Measurements from ENCODE around the gene FGF8.

FGF8 gene

GRCh38 chr10:101741938-101742337, 34.0 kb downstream of the FGF8 start:
- DNase-seq (ENCODE audit: low read depth in 1 of 2, low spot score in 1 of 2) = no peak

DNA sequence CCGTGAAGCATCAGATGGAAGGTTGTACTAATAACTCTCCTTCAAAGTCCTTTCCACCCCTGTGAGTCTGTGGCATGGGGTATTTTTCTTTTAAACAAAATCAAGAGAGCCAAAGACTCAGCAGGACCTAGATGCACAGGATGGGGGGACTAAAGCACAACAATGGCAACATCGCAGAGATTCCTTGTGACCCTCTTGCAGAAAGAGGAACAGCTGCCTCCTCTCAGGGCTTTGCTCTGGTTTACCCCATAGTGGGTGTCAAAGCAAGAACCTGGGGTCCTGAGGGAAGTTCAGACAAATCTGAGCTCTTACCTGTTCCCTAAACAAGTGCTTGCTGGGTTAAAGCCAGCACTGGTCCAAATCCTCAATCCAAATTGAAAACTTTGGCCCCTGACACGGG, 39.2 kb downstream of the FGF8 start:
- DNase-seq (ENCODE audit: low read depth in 1 of 2, low spot score in 1 of 2) = no peak

GRCh38 chr10:101732096-101732495, 43.8 kb downstream of the FGF8 start:
- DNase-seq (ENCODE audit: low read depth in 1 of 2, low spot score in 1 of 2) = no peak

- DNase-seq (ENCODE audit: low read depth in 1 of 2, low spot score in 1 of 2) = no peak
These were observed 49.9 kb downstream of the FGF8 start for GRCh38 chr10:101726115-101726387.

DNA sequence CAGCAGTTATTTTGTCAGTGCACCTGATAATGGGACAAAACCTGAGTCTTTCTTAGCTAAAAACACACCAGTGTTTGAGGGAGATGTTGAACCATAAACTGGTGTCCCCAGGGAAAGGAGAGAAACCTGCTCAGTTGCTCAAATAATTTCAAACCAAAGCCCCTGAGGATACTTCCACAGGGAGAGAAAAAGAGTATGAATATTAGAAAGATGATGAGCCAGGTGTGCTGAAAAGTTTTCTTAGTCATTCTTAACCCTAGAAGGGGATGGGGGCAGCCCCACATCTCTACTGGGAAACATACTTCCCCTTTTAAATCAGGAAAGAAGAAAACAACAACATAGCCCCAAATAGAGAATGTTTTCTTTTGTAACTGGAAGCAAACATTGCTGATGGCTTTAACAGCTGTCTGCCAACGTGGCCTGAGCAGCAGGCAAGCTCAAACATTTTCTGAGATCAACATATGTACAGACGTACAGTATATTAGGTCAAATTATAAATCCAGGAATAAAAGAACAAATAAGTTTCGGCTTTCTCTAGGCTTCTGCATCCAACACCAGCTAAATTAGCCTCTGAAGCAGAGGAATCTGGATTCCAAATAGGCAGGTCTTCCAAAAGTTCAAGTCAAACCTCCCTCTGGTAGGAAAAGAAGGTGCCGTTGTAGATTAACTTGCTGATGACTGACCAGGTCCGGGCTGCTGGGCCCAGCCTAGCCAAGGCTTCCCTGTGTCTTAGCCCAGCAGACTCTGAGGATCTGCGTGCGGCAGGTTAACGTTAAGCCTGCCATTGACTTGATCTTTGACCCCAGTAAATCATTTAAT, 50.4 kb downstream of the FGF8 start:
- no peak for DNase-seq (ENCODE audit: low read depth in 1 of 2, low spot score in 1 of 2)

GRCh38 chr10:101724446-101724845, 51.5 kb downstream of the FGF8 start:
- DNase-seq (ENCODE audit: low read depth in 1 of 2, low spot score in 1 of 2) = no peak

GRCh38 chr10:101723176-101723575, 52.7 kb downstream of the FGF8 start:
- no peak for DNase-seq (ENCODE audit: low read depth in 1 of 2, low spot score in 1 of 2)

DNA sequence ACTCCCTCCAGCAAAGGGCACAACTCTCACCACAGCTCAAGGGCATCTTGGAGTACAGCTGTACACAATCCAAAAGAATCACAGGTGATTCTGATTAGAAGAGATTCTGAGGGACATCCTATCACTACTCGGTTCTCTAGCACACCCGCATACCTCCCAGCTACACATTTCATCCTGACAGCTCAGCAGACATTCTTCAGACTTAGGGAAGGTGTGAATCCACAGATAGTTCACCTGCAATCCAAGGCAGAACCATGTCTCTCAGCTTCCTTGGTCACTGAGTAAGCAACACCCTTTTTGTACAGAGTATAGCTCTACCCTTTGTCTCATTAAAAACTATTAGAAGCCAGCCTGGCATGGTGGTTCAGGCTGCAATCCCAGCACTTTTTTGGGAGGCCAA, 54.1 kb downstream of the FGF8 start:
- DNase-seq (ENCODE audit: low read depth in 1 of 2, low spot score in 1 of 2) = no peak

- no peak for DNase-seq (ENCODE audit: low read depth in 1 of 2, low spot score in 1 of 2)
These were observed 55.2 kb downstream of the FGF8 start for GRCh38 chr10:101720606-101721230.

All from stimulated activated CD4-positive, alpha-beta T cell treated with anti-CD3 and anti-CD28 coated beads, Interleukin-15, amount 100 ng/mL, for 1 hour (primary cell).